ENCODE measurements around the gene CYP46A1. TPM values are rescaled to one million over a fixed set of nuclear protein-coding genes. Genes with fewer than 3 reads are reported as not detected.

CYP46A1 gene
- total RNA-seq, 1 donor from 2014 or later = 2.2 TPM

DNA sequence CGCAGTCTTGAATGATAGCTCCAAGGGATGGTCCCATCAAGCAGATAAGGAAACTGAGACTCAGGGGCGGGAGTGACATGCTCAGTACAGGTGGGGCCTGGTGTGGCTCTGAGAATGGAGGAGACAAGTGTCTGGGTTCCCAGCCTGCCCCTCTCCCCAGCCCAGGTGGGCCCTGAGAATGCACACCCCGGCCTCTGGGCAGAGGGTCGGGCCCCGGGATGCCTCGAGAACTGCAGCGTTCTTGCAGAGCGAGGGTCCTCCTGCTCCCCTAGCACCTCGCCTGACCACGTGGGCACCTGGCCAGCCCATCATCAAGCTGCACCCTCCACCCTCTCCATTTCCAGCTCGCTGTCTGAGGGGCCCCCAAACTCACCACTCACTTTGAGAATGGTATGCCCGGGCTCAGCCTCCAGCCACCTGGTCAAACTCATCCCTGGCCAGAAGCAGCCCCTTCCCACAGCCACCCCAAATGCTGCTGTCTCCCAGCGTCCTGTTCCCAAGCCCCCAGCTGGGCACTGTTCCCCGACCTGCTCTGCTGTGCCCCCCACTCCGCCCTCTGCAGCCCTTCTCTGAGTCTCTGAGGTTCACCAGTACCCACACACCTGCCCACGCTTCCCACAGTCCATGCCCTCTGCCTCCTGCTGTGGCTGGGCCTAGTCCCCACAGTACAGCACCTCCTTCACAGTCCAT lies 44.3 kb downstream of the CYP46A1 start:
- DNase-seq (ENCODE audit: low spot score) = no peak

DNA sequence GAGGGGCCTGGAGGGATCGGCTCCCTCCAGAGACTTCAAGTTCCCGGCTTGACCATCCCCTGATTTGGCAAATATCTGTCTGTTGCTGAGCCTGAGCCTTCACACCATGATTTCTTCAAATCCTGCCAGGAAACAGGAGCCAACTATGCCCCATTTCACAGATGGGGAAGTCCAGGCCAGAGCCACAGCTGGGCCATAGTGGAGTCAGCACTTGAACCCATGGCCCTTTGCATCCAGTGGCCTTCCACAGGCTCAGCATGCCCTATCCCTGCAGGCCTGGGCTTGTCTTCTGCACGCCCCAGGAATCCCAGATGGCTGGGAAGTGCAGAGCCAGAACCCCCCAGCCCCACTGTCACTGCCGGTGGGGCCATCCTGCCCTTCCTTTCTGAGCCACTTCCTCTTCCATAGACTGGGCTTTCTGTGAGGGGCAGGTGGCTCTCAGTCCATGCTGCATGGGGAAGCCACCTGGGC lies 44.9 kb downstream of the CYP46A1 start:
- DNase-seq (ENCODE audit: low spot score) = no peak

DNA sequence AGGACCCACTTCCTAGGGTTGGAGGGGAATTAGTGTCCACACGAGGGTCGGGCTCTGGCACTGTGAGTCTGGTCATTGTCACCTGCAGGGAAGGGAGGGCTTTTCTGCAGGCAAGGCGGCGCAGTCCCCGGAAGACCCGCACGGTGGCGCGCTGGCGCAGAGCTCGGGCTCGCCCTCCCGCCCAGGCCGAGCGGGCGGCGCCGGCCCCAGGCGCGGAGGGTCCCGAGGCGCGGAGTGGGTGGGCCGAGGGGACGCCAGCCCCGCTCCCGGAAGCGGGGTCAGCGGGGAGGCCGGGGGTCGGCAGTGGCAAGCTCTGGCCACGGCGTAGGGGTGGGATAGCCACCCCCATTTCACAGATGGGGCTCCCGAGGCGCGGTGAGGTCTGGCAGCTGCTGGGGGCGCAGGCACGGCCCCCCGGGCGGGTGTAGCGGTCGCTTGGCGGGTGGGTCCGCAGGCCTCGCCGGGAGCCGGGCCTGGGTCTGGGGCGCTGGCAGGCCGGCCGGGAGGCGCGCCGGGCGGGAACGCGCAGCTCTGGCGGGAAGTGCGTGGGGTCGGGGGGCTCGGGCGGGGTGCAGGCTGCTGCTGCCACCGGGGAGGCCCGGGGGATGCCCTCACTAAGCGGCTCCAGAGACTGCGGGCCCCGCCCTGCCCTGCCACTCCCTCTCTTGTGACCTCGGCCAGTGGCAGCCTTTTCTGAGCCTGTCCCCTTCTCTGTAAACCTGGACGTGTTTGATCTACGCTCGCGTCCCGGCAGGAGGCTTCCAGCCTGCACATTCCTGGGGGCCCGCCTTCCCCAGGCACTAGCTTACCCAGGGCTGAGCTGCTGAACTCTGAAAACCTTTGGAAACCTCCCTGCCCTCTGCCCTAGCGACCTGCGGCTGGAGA lies 46.1 kb downstream of the CYP46A1 start:
- no peak for DNase-seq (ENCODE audit: low spot score)

DNA sequence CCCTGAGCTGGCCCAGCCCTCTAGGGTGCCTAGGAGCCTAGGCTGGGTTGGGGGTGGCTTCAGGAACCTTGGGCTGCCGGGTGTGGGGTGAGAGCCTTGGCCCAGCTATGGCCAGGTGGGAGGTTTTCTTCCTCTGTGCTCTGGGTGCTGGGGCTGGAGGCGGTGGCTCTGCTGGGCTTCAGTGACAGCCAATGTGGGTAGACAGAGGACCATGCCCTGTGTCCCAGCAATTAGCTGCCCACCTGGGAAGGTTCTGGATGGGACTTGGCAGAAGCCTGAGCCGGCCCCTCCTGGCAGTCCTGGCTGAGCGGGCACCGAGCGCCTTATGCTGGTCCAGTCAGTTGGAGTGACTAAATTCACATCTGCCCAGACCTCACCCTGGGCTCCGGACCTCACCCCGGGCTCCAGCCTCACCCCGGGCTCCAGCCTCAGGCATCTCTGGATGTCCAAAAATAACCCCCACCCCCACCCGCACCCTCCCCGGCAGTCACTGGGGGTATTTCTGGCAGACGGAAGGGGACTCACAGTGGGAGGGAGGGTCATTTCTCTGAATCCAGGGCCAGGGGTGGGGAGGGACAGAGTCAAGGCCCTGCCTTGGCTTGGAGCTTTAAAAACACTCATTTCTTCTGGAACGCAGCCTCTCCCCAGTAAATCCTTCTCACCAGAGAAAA lies 46.9 kb downstream of the CYP46A1 start:
- no peak for DNase-seq (ENCODE audit: low spot score)

DNA sequence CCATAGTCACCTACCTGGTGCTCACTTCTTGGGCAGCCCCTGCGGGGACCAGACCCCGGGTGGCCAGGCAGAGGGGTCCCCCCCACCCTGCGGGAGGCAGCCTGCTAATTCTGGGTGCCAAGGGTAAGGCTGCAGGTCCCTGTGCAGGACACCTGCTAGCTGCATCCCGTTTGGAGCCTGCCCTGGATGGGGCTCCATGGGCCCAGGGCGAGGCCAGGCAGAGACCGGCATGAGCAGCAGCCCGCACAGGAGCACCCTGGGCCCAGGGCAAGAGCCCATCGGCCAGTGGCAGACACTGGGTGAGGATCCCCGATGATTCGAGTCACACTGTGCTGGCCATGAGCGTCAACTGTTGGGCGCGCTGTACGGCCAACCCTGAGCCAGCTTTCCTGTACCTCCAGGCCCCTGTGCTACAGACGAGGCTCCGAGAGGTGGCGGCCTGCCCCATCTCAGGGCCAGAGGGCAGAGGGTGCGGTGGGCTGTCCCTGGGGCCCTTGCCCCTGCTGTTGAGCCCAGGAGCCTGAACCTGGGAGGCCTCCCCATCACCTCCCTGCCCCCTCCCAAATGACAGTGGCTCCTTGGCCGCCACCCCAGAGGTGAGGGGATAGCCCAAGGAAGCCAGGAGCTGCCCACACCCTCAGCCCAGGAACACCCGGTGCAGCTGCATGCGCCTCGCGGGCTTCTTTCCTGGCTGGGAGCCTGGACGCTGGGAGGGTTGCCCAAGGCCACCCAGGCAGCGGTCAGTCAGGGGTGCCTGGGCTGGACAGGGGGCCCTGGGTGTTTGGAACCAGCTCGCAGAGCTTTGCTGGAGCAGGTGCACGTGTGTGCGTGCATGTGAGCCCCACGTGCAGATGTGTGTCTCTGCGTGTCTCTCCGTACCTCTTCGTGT lies 47.7 kb downstream of the CYP46A1 start:
- no peak for DNase-seq (ENCODE audit: low spot score)

DNA sequence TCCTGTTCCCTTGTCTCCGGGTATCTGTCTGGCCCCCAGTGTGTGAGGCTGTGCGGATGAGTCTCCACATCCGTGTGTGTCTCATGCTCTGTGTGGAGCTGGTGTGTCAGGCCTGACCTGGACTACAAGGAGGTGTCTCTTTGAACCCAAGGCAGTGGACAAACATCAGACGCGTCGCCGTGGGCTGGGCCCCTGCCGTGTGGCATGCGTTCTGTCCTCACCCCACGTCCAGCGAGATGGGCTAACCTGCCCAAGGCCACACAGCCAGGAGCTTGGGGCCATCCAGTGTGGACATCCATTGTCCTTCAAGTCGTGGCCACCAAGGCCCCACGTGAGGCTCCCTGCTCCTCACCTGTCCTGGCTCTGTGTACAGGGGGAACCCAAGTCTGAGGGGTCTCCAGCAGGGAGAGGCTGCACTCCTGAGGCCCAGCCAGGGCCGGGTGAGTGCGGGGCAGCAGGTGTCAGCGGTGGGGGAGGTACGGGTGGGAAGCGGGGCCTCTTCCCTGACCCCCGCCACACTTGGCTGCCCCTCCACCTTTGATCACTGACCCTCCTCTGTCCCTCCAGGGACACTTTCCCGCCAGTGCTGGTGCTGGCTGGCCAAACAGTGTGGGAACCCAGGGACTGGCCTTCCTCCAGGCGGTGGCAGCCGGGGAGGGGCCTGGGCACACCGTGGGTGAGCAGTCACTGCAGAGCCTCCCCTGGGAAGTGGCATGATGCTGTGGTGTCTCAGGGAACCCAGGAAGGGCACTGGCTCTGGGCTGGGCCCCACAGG lies 48.5 kb downstream of the CYP46A1 start:
- no peak for DNase-seq (ENCODE audit: low spot score)

DNA sequence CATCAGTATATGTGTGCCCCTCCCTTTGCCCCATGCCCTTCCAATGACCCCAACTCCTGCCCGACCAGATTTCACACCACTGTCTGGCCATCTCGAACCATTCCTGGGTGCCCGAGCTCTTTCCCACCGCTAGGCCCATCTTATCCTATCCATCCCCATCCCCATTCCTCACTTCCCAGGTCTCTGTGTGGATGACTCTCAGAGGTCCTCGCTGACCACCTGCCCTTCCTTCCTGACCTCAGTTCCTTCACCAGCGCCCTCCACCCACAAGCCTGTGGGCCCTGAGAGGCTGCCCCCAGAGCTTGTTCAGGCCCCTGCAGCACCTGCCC lies 49.1 kb downstream of the CYP46A1 start:
- DNase-seq (ENCODE audit: low spot score) = no peak

DNA sequence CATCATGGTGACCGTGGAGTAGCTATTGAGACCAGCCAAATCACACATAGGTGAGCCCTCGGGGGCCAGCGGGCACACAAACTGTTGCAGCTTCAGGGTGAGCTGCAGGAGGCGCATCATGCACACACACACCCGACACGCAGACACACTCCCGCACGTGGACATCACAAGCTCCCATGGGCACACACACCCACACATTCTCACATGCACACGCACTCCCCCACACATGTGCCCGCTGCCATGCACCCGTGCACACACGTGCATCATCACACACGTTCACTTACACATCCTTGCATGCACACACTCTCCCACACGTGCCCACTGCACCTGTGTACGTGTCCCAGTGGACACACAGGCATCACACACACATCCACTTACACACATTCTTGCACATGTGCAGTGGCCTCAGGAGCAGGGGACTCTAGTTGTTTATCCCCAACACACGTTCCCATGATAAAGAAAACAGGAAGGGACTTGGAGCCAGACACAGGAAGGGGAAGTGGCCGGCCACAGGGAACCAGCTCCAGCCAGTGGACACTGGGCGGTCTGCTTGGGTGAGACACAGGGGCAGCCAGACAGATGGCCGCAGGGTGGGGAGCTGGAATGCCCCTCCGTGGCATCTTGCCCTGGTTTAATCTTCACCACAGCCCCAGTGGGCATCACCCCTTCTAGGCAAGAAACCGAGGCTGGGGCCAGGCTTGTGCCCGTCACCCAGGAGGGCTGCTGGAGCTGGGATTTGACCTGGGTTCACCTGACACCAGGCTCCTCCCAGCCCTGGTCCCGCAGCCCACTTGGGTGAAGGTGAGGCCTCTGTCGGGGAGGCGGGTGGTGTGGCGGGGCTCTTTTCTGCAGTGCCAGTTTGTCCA lies 49.7 kb downstream of the CYP46A1 start:
- DNase-seq (ENCODE audit: low spot score) = no peak

DNA sequence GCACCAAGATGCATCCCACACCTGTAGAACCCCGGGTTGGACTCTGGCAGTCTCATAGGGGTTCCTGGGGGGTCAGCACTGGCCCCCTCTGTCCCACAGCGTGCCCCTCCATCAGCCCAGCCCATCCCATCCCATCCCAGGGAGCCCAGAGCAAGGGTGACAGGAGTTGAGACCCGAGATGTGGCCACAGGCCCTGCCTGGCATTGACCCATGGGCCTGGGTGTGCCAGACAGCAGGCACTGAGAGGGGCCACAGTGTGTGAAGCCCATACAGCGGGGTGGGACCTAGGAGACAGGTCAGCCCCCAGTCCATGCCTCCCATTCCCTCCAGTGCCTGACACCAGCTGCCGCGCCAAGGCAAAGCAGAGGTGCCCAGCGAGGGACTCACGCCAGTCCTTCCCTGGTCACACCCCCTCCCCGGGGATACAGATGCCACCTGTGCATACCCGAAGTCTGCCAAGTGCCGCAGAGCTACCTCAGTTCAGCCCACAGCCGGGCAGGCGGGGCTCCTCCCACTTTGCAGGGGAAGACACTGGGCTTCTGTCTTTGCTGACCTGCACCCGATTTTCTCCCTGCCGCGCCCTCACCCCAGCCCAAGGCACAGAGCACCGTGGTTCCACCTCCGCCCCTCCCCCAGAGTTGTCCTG lies 50.4 kb downstream of the CYP46A1 start:
- DNase-seq (ENCODE audit: low spot score) = no peak

DNA sequence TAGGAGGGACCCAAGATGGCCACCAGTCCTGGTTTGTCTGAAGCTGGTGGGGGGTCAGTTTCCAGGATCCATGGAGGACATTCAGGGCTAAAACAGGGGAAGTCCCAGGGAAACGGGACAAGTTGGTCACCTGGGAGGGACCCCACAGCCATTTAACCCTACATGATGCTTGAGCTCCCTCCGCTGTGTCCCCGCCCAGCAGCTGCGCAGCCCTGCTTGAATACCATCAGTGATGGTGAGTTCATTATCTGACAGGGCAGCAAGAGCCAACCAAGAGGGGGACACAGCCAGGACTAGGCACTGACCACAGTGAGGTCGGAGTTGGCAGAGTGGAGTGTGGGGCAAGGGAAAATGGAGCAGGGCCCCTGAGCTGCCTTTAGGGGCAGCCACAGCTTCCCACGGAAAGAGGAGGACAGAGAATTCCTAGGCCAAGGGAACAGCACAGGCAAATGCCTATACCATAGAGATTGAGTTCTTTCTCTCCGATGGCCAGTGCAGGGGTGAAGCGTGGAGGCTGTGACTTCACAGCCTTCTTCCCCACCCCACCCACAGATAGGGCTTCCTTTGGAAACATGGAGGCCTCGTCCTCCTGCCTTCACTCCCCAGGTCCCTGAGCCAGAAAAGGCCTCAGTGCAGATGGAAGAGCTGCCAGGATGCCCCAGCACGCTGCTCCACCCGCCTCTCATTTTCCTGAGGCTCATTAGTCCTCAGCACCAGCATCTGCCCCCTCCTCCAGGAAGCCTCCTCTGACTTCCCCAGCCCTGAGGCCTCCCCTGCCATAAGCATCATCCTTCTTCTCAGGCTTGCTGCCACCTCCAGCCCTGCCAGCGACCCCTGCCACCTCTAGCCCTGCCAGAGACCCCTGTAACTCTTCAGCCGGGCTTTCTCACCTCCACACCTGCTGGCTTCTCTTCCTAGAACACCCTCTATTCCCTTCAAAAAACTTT lies 51.4 kb downstream of the CYP46A1 start:
- DNase-seq (ENCODE audit: low spot score) = no peak

DNA sequence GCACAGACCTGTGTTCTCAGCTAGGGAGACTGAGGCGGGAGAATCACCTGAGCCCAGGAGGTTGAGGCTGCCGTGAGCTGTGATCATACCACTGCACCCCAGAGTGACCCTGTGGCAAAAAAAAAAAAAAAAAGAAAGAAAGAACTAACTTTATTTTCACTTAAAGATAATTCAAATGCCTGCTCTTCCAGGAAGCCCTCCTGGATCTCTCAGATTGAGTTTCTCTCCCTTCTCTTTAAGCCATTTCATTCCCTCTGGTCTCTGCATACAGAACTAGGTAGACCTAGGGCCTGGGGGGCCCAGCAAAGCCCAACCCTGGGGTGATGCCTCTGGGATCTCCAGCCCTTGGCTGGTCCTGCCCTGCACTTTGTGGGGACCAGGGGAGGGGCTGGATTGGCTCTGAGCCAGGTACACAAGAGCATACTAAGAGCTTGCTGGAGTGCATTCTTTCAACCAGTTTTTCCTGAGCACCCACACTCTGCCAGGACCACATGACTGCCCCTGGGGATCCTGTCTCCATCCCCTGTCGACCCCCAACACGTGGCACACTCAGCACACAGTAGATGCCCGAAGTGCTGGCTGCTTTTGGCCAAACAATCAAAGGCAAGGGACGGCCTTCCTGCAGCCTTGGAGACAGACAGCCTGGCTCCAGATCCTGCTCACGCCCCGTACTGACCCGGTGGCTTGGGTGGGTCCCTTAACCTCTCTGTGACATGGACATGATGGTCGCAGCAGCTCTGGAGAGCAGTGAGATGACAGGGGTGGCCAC lies 52.7 kb downstream of the CYP46A1 start:
- DNase-seq (ENCODE audit: low spot score) = no peak

DNA sequence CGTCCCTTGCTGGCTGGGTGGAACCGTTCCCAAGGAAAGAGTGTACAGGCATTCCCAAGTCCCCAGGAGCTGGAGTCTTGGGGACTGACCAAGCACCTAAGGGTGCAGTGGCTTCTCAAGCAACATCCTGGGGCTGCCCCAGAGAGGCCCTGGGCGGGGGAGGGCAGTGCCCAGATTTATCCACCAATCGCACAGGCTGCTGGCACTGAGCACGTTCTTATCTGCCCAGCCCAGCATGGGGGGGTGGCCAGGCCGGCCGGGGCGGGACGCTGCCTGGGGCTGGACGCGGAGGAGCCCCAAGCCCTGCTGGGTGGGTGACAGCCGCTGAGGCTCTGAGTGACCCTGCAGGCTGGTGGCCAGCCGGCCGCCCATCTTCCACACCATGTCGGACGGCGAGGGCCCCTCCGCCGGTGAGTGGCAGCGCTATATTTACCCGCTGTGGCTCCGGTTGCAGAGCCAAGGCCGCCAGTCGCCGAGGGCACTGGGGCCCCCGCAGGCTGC lies 53.4 kb downstream of the CYP46A1 start:
- no peak for DNase-seq (ENCODE audit: low spot score)

DNA sequence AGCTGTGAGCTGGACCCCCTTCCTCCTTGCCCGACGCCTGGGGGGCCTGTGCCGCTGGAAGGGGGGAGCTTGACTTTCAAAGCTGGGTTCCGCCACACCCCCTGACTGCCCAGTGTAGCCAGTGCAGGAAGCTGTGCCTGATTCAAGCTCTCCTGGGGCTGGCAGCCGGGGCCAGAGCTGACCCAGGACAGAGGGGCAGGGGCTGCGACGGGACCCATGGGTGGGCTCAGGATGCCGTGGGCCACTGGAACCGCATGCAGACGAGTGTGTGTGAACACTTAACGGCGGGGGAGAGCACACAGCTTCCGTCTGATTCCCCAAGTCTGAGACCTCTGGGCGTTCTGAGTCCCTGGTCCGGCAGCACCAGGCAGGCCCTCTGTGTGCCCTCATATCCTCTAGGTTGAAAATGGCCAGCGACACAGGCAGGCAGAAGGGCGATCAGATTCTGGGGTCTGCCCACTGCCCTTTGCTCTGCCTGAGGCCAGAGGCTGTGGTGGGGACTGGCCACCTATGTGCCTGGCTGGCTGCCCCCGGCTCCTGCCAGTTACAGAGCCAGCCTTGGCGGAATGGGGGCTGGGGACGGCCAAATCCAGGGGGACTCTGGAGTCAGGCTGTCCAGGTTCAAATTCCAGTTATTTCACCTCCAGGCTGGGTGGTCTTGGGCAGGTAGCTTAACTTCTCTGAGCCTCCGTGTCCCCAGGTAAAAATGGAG lies 54.0 kb downstream of the CYP46A1 start:
- no peak for DNase-seq (ENCODE audit: low spot score)

DNA sequence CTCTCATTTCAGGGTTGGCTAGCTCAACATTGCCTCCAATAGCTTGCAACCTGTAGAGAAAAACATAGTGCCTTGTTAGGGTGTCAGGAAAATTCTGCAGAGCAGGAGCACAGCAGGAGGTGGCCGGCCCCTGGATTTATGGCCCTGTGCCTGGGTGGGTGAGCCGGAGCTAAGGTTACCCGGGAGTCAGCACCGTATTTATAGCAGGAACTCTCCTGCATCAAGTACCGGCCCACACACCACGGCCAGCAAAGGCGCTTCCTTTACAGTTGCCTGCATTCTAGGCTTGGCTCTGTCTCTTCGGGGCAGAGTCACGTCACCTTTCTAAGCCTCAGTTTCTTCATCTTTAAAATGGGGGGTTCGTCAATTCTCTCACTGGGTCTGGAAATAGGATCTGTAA lies 56.3 kb downstream of the CYP46A1 start:
- DNase-seq (ENCODE audit: low spot score) = no peak

DNA sequence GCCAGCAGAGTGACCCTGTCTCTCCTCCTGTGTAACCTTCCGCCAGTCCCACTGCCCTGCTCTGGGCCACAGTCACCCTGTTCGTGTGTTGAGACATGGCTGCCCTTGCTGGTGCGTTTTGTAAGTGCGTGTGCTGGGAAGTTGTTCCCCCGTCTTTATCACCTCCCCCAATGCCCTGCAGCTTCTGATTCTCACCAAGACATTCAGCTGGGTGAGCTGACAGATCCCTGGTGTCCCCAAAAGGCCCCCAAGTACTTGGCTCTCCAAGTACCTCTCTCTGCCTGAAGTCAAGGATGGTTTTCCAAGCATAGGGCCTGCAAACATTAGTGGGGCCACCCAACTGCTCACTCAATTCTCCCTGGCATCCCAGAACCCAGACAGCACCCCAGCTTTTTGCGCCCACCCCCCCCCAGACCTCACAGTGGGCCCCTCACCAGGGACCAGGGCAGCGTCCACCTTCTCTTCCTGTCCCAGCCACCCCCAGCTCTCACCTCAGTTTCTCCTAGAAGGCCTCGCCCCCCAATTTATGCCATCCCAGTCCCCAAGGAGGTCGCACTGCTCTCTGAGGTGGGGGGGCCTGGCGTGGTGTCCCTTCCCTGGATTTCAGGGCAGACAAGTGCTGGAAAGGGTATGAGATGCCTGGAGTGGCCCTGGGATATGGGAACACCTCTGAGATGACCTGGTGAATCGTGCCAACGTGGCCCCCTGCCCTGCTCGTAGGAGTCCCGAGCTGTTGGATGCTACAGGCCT lies 57.3 kb downstream of the CYP46A1 start:
- DNase-seq (ENCODE audit: low spot score) = no peak

DNA sequence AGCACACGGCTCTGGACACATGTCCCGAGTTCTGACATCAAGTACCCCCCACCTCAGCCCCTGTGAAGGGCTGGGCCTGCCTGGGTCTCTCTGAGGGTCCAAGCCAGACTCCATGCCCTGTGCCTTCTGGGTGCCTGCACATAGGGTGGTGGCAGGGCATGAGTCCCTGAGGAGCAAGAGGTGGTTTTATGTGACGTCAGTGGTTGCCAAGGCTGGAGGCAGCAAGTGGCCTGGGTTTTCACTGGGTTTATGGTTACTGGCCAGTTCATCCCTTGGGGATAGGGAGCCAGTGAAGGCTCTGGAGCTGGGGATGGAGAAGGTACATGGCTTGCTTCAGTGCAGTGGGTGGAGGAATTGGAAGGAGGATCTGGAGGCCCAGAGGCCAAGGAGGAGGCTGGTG lies 58.0 kb downstream of the CYP46A1 start:
- DNase-seq (ENCODE audit: low spot score) = no peak

All from ureter (tissue), 1 donor.